IMR-90 (cell line): ENCODE data around the gene LDHD. TPM values are rescaled to one million over a fixed set of nuclear protein-coding genes. Genes with fewer than 3 reads are reported as not detected.
A peak's percentile ranks its signal among the peaks of the same experiment; 100 is the strongest.

ENCODE experiments used
- ATAC-seq: fragments of 200-7000 bp; cut with Tn5 transposase; 2 replicates; pipeline ENCODE4 v1.9.1; 2020; ENCODE audit warnings: low read depth, mild to moderate bottlenecking, moderate library complexity
- BruUV-seq: library from RNA; stranded (reverse); fragments of 400-500 nt; replicated peaks from 2 replicates; lab custom pipeline; 2021; lab: Mats Ljungman, UMichigan
- CTCF ChIA-PET: fragments of 300-600 bp; formaldehyde crosslinking; extraction: SDS; loops from one replicate; lab custom pipeline; 2021; ENCODE audit warnings: antibody characterized with exemption; lab: Yijun Ruan, JAX
- POLR2A ChIA-PET: fragments of 300-600 bp; sonication (Branson Sonifier 250); formaldehyde crosslinking; loops from one replicate; lab custom pipeline; 2022; ENCODE audit warnings: antibody characterized with exemption; ENCODE audit not compliant: unreplicated experiment; lab: Charles Lee
- DNase-seq: peaks from one replicate; pipeline ENCODE4 v3.0.0; 2013
- H2AFZ ChIP-seq: replicated peaks from 2 replicates; pipeline ENCODE3; 2013; ENCODE audit warnings: low read length, mild to moderate bottlenecking; ENCODE audit not compliant: poor library complexity
- H2AK5ac ChIP-seq: 2 replicates; pipeline ENCODE4 v1.6.1; 2013; ENCODE audit warnings: low read depth, low read length, inconsistent platforms
- H2AK9ac ChIP-seq: replicated peaks from 2 replicates; pipeline ENCODE3; 2013; ENCODE audit warnings: mild to moderate bottlenecking, low read depth, low read length, moderate library complexity; ENCODE audit not compliant: poor library complexity
- H2BK120ac ChIP-seq: 2 replicates; pipeline ENCODE4 v1.6.1; 2013; ENCODE audit warnings: low read depth, low read length, inconsistent platforms
- H2BK15ac ChIP-seq: 3 replicates; pipeline ENCODE4 v1.6.1; 2013; ENCODE audit warnings: low read depth, low read length, inconsistent platforms
- H2BK20ac ChIP-seq: 2 replicates; pipeline ENCODE4 v1.6.1; 2013; ENCODE audit warnings: low read depth, mild to moderate bottlenecking, inconsistent platforms, low read length, moderate library complexity
- H2BK5ac ChIP-seq: 2 replicates; pipeline ENCODE4 v1.6.1; 2013; ENCODE audit warnings: mild to moderate bottlenecking, low read depth, low read length, inconsistent platforms; ENCODE audit not compliant: poor library complexity, severe bottlenecking
- H3K14ac ChIP-seq: replicated peaks from 2 replicates; pipeline ENCODE4 v1.6.1; 2013; ENCODE audit warnings: low read depth, low read length, inconsistent platforms
- H3K18ac ChIP-seq: 2 replicates; pipeline ENCODE4 v1.6.1; 2013; ENCODE audit warnings: low read depth, low read length, control low read depth
- H3K23ac ChIP-seq: 2 replicates; pipeline ENCODE4 v1.6.1; 2013; ENCODE audit warnings: low read depth, low read length, inconsistent platforms
- H3K27ac ChIP-seq: 2 replicates; pipeline ENCODE4 v1.5.1; 2013; ENCODE audit warnings: mild to moderate bottlenecking, control low read depth, low read length; ENCODE audit not compliant: insufficient read depth
- H3K27me3 ChIP-seq: 2 replicates; pipeline ENCODE4 v1.6.1; 2013; ENCODE audit warnings: low read length; ENCODE audit not compliant: control insufficient read depth, insufficient read depth
- H3K36me3 ChIP-seq: 2 replicates; pipeline ENCODE4 v1.6.1; 2013; ENCODE audit warnings: low read length, mixed read lengths; ENCODE audit not compliant: control insufficient read depth, insufficient read depth
- H3K4ac ChIP-seq: 2 replicates; pipeline ENCODE4 v1.6.1; 2013; ENCODE audit warnings: low read depth, low read length, inconsistent platforms
- H3K4me1 ChIP-seq: 2 replicates; pipeline ENCODE4 v1.6.1; 2013; ENCODE audit warnings: low read length, mixed read lengths; ENCODE audit not compliant: control insufficient read depth, insufficient read depth
- H3K4me2 ChIP-seq: 2 replicates; pipeline ENCODE4 v1.6.1; 2013; ENCODE audit warnings: low read depth, mild to moderate bottlenecking, control low read depth, low read length, moderate library complexity
- H3K4me3 ChIP-seq: 2 replicates; pipeline ENCODE4 v1.5.1; 2013; ENCODE audit warnings: low read depth, mild to moderate bottlenecking, control low read depth, low read length, moderate library complexity; ENCODE audit not compliant: insufficient read depth
- H3K56ac ChIP-seq: 2 replicates; pipeline ENCODE4 v1.6.1; 2013; ENCODE audit warnings: low read length, inconsistent platforms; ENCODE audit not compliant: insufficient read depth; ENCODE audit errors: extremely low read depth
- H3K79me1 ChIP-seq, 2 experiments: 2 replicates each; pipeline ENCODE4 v1.6.1; 2013; ENCODE audit warnings: low read length in 2 of 2, inconsistent platforms in 1 of 2, low read depth in 1 of 2
- H3K9ac ChIP-seq: 2 replicates; pipeline ENCODE4 v1.6.1; 2013; ENCODE audit warnings: low read depth, low read length, control low read depth
- H3K9me1 ChIP-seq: 2 replicates; pipeline ENCODE4 v1.6.1; 2013; ENCODE audit warnings: low read length, inconsistent platforms; ENCODE audit not compliant: insufficient read depth
- H3K9me3 ChIP-seq: 2 replicates; pipeline ENCODE4 v1.6.1; 2013; ENCODE audit warnings: low read length; ENCODE audit not compliant: control insufficient read depth, insufficient read depth
- H4K20me1 ChIP-seq: 2 replicates; pipeline ENCODE4 v1.6.1; 2013; ENCODE audit warnings: low read length, inconsistent platforms; ENCODE audit not compliant: insufficient read depth
- H4K5ac ChIP-seq: 2 replicates; pipeline ENCODE4 v1.6.1; 2013; ENCODE audit warnings: mild to moderate bottlenecking, low read depth, low read length, control low read depth
- H4K8ac ChIP-seq, 2 experiments: 2 replicates each; pipeline ENCODE4 v1.6.1; 2013; ENCODE audit warnings: low read depth in 2 of 2, low read length in 2 of 2, control low read depth in 1 of 2, inconsistent platforms in 1 of 2
- H4K91ac ChIP-seq: 2 replicates; pipeline ENCODE4 v1.6.1; 2013; ENCODE audit warnings: low read depth, low read length, inconsistent platforms; ENCODE audit not compliant: insufficient read depth
- MAFK ChIP-seq: IDR thresholded peaks from 2 replicates; pipeline ENCODE4 v1.6.1; 2012; ENCODE audit warnings: low read depth, low read length, improper control_type of control experiment
- RAD21 ChIP-seq: IDR thresholded peaks from 2 replicates; pipeline ENCODE4 v1.6.1; 2012; ENCODE audit warnings: low read length, improper control_type of control experiment
- RCOR1 ChIP-seq: IDR thresholded peaks from 2 replicates; pipeline ENCODE4 v1.6.1; 2012; ENCODE audit warnings: mild to moderate bottlenecking, low read length, improper control_type of control experiment; ENCODE audit not compliant: insufficient replicate concordance
- RFX5 ChIP-seq: IDR thresholded peaks from 2 replicates; pipeline ENCODE4 v1.8.0; 2012; ENCODE audit warnings: low read depth, mild to moderate bottlenecking, low read length, moderate library complexity
- SMC3 ChIP-seq: fragments of 150-350 bp; IDR thresholded peaks from 2 replicates; pipeline ENCODE4 v1.6.1; 2016; ENCODE audit warnings: low read depth, mild to moderate bottlenecking, antibody characterized with exemption, low read length, moderate library complexity
- WGBS, 2 experiments: methylation state at CpG; one replicate each; pipeline versions ENCODE4 v1.1.5 to v1.1.7; 2013; ENCODE audit warnings: missing lambda C conversion rate in 2 of 2; ENCODE audit not compliant: insufficient read length in 1 of 2; ENCODE audit errors: extremely low coverage in 2 of 2; 5-methylcytosine and 5-hydroxymethylcytosine counted together
- dilution Hi-C: fragments of 300-500 bp; cut with HindIII; formaldehyde crosslinking; loops from one replicate; pipeline ENCODE4 v1.14.3; 2018; ENCODE audit warnings: low sequenced_read_pairs; ENCODE audit not compliant: unreplicated experiment
- in situ Hi-C: fragments of 300-500 bp; cut with MboI; formaldehyde crosslinking; loops from 3 replicates; pipeline ENCODE4 v1.14.3; 2019; ENCODE audit warnings: low sequenced_read_pairs, inconsistent platforms, mixed read lengths
- intact Hi-C: fragments of 100-400 bp; cut with micrococcal nuclease; formaldehyde crosslinking; loops from 2 replicates; pipeline ENCODE4 v1.10.0; 2022
- polyA plus RNA-seq, 3 experiments: library from polyadenylated mRNA; depleted of rRNA; stranded (reverse); fragments of >200 nt; gene quantifications; 2 replicates each; pipeline ENCODE4 v1.2.3, GENCODE V29; 2012; ENCODE audit warnings: low replicate concordance in 1 of 3
- total RNA-seq: library from RNA; depleted of rRNA; stranded (reverse); fragments of >200 nt; gene quantifications from 2 replicates; pipeline ENCODE4 v1.2.3, GENCODE V29; 2012
- TF ChIP-seq, protein P1 (sequence below): fragments of 150-350 bp; IDR thresholded peaks from 2 replicates; pipeline ENCODE4 v1.6.1; 2016; ENCODE audit warnings: low read depth, mild to moderate bottlenecking, low read length, moderate library complexity, borderline replicate concordance

LDHD gene
- total and polyA plus RNA-seq, 2 of the 4 experiments (the other 2 are of a cell fraction), result under 0.01 to 0.26 TPM

DNA sequence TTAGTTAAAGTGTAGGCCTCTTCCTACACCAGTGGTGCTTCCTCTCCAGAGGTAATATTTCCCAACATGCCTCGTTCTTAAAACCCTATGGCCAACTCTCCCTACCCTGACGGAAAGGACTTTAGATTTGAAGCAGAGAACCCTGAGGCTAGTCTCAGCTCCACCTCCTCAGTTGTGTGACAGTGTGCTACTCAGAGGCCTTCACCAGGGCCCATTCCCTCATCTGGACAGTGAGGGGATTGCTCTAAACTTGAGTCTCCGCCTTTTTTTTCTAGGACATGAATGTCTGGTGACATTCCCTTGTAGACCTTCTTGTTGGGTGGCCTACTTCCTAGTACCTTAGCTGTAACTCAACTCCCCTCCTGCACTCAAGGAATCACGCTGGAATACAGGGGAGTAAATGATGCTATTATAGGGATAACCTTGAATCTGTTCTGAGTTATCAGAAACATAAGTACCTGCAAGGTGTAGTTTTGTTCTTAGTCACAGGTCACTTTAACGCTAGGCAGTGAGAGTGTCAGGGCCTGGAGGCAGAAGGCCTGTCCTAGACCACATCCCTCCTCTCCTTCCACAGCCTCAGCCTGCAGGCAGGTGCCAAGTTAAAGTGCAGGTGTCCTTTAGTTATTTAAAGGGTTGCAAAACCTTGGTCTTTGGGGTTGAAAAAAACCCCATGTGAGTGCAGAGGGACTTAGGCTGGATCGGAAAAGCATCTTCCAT, 26.9 kb downstream of the LDHD start:
- H4K91ac ChIP-seq, result no peak overlapping the region
- H3K14ac ChIP-seq, result 0 out of 2 replicates have a peak overlapping the region, but pooled peaks have one; percentile 9
- POLR2A ChIA-PET, result no interaction called here
- H3K36me3 ChIP-seq, result peaks cover 12% of the 10 kb centered on the region
- dilution Hi-C loops (no loop called here), in situ Hi-C loops (loop anchor here (5.0 kb wide), 1 partner anchor 77 kb away; no protein-coding TSS in a partner anchor), intact Hi-C loops (loop anchor here (5.0 kb wide), 2 partner anchors 57 to 77 kb away; no protein-coding TSS in a partner anchor)
- H3K79me1 ChIP-seq, result peaks cover 45 to 83% of the 10 kb centered on the region in 2 experiments
- no peak overlapping the region for H2BK5ac ChIP-seq
- no peak for DNase-seq
- H3K27me3 ChIP-seq, result no peaks in the 10 kb centered on the region
- H3K4ac ChIP-seq, result no peak overlapping the region
- no peak overlapping the region for H2BK120ac ChIP-seq
- TF ChIP-seq RFX5 (no peak), RAD21 (no peak), MAFK (no peak), SMC3 (no peak), RCOR1 (no peak)
- TF ChIP-seq, protein P1, sequence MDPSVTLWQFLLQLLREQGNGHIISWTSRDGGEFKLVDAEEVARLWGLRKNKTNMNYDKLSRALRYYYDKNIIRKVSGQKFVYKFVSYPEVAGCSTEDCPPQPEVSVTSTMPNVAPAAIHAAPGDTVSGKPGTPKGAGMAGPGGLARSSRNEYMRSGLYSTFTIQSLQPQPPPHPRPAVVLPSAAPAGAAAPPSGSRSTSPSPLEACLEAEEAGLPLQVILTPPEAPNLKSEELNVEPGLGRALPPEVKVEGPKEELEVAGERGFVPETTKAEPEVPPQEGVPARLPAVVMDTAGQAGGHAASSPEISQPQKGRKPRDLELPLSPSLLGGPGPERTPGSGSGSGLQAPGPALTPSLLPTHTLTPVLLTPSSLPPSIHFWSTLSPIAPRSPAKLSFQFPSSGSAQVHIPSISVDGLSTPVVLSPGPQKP, result no peak
- no peak for ATAC-seq
- no peak overlapping the region for H2BK15ac ChIP-seq
- no peak overlapping the region for H4K5ac ChIP-seq
- no peak overlapping the region for H3K27ac ChIP-seq
- no peak overlapping the region for H3K23ac ChIP-seq
- H3K56ac ChIP-seq, result no peak overlapping the region
- H3K4me1 ChIP-seq, result peaks cover 19% of the 10 kb centered on the region
- peaks cover 31% of the 10 kb centered on the region for H3K9me1 ChIP-seq
- H3K9me3 ChIP-seq, result no peaks in the 10 kb centered on the region
- no peak overlapping the region for H3K4me3 ChIP-seq
- no peak overlapping the region for H3K4me2 ChIP-seq
- H4K8ac ChIP-seq, result no peak overlapping the region
- WGBS, 2 experiments, result no CpG with 5 or more reads among the region's 6 CpGs
- CTCF ChIA-PET, result no interaction called here
- no peak overlapping the region for H2AK9ac ChIP-seq
- H3K18ac ChIP-seq, result no peak overlapping the region; the same call in 1 of the 2 replicates
- H2AK5ac ChIP-seq, result peak overlapping the region; percentile 37; the same call in 1 of the 2 replicates
- peaks cover 23% of the 10 kb centered on the region for H4K20me1 ChIP-seq
- H2AFZ ChIP-seq, result no peak overlapping the region
- no peak overlapping the region for H2BK20ac ChIP-seq
- no TSS peak for BruUV-seq
- no peak overlapping the region for H3K9ac ChIP-seq
